SK-N-SH (cell line): ENCODE data around the gene KBTBD13.

Experiments
- EP300 ChIP-seq, 2 experiments: IDR thresholded peaks; 2 replicates each; pipeline versions ENCODE4 v1.4.0 to v1.6.1; 2012; ENCODE audit warnings: borderline replicate concordance in 1 of 2, low read depth in 1 of 2, low read length in 1 of 2
- YY1 ChIP-seq: IDR thresholded peaks from 2 replicates; pipeline ENCODE4 v1.4.0; 2012; ENCODE audit warnings: low read depth, mild to moderate bottlenecking
- TF ChIP-seq, protein P1 (sequence below): fragments of 150-350 bp; IDR thresholded peaks from 2 replicates; pipeline ENCODE4 v1.6.1; 2017; ENCODE audit warnings: antibody characterized with exemption, low read length, low read depth, borderline replicate concordance
- TF ChIP-seq, protein P2 (sequence below): fragments of 200-600 bp; sonication (generic); IDR thresholded peaks from 2 replicates; pipeline ENCODE4 v1.6.1; 2017; ENCODE audit warnings: antibody characterized with exemption, mild to moderate bottlenecking, moderate library complexity

DNA sequence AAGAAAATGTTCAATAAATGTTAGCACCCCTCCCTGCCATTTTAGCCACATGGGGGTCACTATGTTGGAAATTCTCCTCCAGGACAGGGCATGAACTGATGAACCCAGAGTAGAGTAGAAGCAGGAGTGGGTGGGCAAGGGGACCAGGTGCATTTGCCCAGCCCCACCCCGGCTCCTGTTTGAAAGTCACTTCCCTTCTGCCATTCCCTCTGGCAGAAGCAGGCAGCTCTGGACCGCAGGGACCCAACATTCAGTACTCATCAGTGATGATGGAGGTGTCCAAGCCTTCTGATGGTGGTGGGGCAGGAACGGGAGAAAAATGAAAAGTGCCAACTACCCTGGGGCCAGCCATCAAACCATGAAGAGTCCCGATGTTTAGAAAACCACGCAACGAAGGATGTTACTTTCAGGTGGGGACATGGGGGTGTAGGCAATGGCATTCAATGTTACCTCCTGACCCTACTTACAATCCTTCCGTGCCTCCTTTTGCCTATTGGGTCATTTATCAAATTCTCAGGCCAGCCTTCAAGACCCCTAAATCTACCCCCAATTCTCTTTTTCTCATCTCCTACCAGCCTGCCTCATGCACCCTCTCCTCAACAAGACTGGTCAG, 21.2 kb downstream of the KBTBD13 start:
- TF ChIP-seq EP300 (IDR thresholded peaks at IDR 0.05; ENCODE audit: borderline replicate concordance in 1 of 2, low read depth in 1 of 2, low read length in 1 of 2) (no peak), YY1 (no peak)
- TF ChIP-seq, protein P1, sequence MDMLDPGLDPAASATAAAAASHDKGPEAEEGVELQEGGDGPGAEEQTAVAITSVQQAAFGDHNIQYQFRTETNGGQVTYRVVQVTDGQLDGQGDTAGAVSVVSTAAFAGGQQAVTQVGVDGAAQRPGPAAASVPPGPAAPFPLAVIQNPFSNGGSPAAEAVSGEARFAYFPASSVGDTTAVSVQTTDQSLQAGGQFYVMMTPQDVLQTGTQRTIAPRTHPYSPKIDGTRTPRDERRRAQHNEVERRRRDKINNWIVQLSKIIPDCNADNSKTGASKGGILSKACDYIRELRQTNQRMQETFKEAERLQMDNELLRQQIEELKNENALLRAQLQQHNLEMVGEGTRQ: no peak
- TF ChIP-seq, protein P2, sequence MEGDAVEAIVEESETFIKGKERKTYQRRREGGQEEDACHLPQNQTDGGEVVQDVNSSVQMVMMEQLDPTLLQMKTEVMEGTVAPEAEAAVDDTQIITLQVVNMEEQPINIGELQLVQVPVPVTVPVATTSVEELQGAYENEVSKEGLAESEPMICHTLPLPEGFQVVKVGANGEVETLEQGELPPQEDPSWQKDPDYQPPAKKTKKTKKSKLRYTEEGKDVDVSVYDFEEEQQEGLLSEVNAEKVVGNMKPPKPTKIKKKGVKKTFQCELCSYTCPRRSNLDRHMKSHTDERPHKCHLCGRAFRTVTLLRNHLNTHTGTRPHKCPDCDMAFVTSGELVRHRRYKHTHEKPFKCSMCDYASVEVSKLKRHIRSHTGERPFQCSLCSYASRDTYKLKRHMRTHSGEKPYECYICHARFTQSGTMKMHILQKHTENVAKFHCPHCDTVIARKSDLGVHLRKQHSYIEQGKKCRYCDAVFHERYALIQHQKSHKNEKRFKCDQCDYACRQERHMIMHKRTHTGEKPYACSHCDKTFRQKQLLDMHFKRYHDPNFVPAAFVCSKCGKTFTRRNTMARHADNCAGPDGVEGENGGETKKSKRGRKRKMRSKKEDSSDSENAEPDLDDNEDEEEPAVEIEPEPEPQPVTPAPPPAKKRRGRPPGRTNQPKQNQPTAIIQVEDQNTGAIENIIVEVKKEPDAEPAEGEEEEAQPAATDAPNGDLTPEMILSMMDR: no peak
